OCI-LY3 (cell line): ENCODE measurements around the gene CDH15.

Experiments used
- H2AFZ ChIP-seq: fragments of 200-600, 300-600 bp; shearing (Covaris generic); 2 replicates; pipeline ENCODE4 v1.6.0; 2014; ENCODE audit warnings: antibody characterized with exemption, low read depth, low read length
- H3K27ac ChIP-seq: fragments of 200-600, 300-600 bp; sonication (generic); 2 replicates; pipeline ENCODE4 v1.5.1; 2014; ENCODE audit warnings: mild to moderate bottlenecking, low read length, moderate library complexity, mixed read lengths
- H3K27me3 ChIP-seq: fragments of 200-600, 300-600 bp; sonication (generic); 2 replicates; pipeline ENCODE4 v1.6.1; 2014; ENCODE audit warnings: low read depth, low read length, mixed read lengths
- H3K36me3 ChIP-seq: fragments of 200-600, 300-600 bp; sonication (generic); replicated peaks from 2 replicates; pipeline ENCODE3; 2014; ENCODE audit warnings: low read depth, low read length, mixed read lengths
- H3K4me1 ChIP-seq: fragments of 300-600, 200-600 bp; sonication (generic); 2 replicates; pipeline ENCODE4 v1.6.1; 2014; ENCODE audit warnings: low read length, mixed read lengths
- H3K4me2 ChIP-seq: fragments of 200-600, 300-600 bp; sonication (generic); 2 replicates; pipeline ENCODE4 v1.6.1; 2014; ENCODE audit warnings: low read length, mixed read lengths
- H3K4me3 ChIP-seq: fragments of 300-600, 200-600 bp; sonication (generic); 2 replicates; pipeline ENCODE4 v1.5.1; 2014; ENCODE audit warnings: antibody characterized with exemption, mild to moderate bottlenecking, low read length, moderate library complexity
- H3K79me2 ChIP-seq: fragments of 300-600, 200-600 bp; shearing (Covaris generic); 2 replicates; pipeline ENCODE4 v1.6.1; 2014; ENCODE audit warnings: mild to moderate bottlenecking, low read length, mixed read lengths
- H3K9ac ChIP-seq: fragments of 300-600, 200-600 bp; shearing (Covaris generic); 2 replicates; pipeline ENCODE4 v1.6.0; 2014; ENCODE audit warnings: mild to moderate bottlenecking, low read length, moderate library complexity
- H3K9me3 ChIP-seq: fragments of 200-600, 300-600 bp; shearing (Covaris generic); 2 replicates; pipeline ENCODE4 v1.6.1; 2014; ENCODE audit warnings: low read length, mixed read lengths; ENCODE audit not compliant: insufficient read depth
- H4K20me1 ChIP-seq: fragments of 200-600, 300-600 bp; sonication (generic); 2 replicates; pipeline ENCODE4 v1.6.1; 2016; ENCODE audit warnings: low read length, mixed read lengths; ENCODE audit not compliant: insufficient read depth
- CTCF ChIP-seq: fragments of 200-600, 300-600 bp; sonication (generic); IDR thresholded peaks from 2 replicates; pipeline ENCODE4 v1.5.1; 2014; ENCODE audit warnings: antibody characterized with exemption, low read length, low read depth
- EZH2phosphoT487 ChIP-seq: fragments of 200-600 bp; shearing (Covaris generic); IDR thresholded peaks from 2 replicates; pipeline ENCODE4 v1.6.1; 2018; ENCODE audit warnings: antibody characterized with exemption, mixed run types, low read depth

Gene CDH15

DNA sequence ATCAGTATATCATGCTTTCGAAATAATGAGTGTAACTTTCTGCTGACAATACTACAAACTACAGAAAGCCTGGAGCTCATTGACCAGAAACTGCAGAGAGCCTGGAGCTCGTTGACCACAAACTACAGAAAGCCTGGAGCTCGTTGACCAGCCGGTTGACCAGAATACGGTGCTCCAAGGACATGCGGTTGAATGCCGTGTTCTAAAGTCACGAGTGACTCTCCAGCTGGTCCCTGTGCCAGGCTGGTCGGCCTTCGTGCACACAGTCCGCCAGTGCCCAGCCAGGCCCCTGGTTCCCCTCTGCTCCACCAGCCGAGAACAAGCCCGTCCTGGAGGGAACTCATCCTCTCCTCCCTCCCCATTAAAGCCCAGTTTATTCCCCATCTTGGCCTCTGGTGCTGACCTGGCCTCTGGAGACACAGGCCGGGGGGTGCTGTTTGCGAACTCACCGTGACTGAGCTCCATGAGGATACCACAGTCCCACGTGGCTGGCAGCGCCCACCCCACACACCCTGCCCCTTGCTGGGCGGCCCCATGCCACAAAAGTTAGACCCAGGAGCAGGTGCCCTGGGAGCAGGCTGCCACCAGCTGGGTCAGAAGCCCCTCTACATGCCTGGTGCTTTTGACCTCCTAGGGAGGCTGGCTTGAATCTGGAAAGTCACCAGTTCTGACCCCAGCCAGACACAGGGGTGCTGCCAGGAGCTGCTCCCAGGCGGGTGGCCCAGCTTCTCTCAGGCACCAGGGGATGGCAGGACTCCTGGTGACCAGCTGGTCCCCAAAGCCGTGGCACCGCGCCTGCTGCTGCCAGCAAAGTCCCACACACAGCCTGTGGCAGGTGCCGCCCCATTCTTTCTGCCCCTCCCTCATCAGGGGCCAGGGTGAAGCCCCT lies 15.5 kb upstream of the CDH15 start:
- TF ChIP-seq EZH2phosphoT487 = no peak
- TF ChIP-seq CTCF = peak; percentile 20; the same call in 1 of the 2 replicates
- no peak overlapping the region for H3K4me3 ChIP-seq
- no peak overlapping the region for H3K9ac ChIP-seq
- H3K36me3 ChIP-seq = peaks cover 12% of the 10 kb centered on the region
- peaks cover 3% of the 10 kb centered on the region; the same call in 1 of the 2 replicates for H3K9me3 ChIP-seq
- H4K20me1 ChIP-seq = peaks cover 3% of the 10 kb centered on the region; the same call in 1 of the 2 replicates
- H3K4me1 ChIP-seq = peaks cover 9% of the 10 kb centered on the region
- H3K27me3 ChIP-seq = no peaks in the 10 kb centered on the region
- no peak overlapping the region for H3K27ac ChIP-seq
- H3K79me2 ChIP-seq = no peaks in the 10 kb centered on the region
- H2AFZ ChIP-seq = no peak overlapping the region
- H3K4me2 ChIP-seq = no peak overlapping the region

DNA sequence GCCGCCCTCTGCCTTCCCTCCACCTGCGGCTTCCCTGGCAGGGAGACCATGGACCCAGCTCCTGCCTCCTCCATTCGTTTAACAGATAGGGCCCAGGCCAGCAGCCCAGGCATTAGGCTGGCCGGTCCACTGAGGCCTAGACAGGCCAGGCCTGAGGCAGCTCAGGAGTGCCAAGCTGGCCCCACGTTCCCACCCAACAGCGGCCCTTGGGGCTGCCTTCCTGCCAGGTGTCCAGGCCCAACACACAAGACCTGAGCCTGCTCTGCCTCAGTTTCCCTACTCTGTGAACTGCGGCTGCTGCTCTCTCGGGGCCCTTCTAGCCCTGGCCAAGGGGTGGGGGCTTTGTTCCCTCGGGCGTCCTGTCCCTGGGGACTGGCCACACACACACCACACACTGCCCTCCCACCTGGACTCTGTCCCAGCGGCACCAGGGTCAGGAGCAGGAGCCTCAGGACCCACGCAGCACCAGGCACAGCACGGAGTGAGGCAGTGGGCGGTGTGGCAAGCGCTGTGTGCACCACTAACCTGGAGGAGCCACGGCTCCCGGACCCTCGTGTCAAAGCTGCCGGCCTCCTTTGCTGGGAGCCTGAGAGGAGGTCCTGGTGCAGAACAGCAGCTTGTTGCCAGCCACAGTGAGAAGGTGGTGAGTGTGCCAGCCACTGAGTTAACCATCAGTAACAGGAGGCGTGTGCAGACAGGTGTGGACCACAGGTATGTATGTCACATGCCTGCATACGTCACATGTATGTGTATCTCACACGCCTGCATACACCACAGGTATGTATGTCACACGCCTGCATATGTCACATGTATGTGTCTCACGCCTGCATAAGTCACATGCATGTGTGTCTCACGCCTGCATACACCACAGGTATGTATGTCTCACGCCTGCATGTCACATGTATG lies 14.6 kb upstream of the CDH15 start:
- Histone ChIP-seq H4K20me1 (peaks cover 3% of the 10 kb centered on the region; the same call in 1 of the 2 replicates), H2AFZ (no peak overlapping the region), H3K4me2 (no peak overlapping the region), H3K4me1 (peaks cover 9% of the 10 kb centered on the region), H3K27ac (no peak overlapping the region), H3K4me3 (no peak overlapping the region), H3K9me3 (peaks cover 3% of the 10 kb centered on the region; the same call in 1 of the 2 replicates), H3K27me3 (no peaks in the 10 kb centered on the region), H3K79me2 (no peaks in the 10 kb centered on the region), H3K36me3 (peaks cover 5% of the 10 kb centered on the region), H3K9ac (no peak overlapping the region)
- no peak for TF ChIP-seq EZH2phosphoT487

- Histone ChIP-seq H3K27ac (no peak overlapping the region), H4K20me1 (peaks cover 3% of the 10 kb centered on the region; the same call in 1 of the 2 replicates), H3K79me2 (no peaks in the 10 kb centered on the region), H3K27me3 (0 out of 2 replicates have a peak, but pooled peaks cover under 1% of the 10 kb centered on the region), H3K4me2 (no peak overlapping the region), H3K4me3 (no peak overlapping the region), H3K9me3 (peaks cover 3% of the 10 kb centered on the region; the same call in 1 of the 2 replicates), H2AFZ (no peak overlapping the region), H3K9ac (no peak overlapping the region), H3K36me3 (peaks cover 1% of the 10 kb centered on the region), H3K4me1 (peaks cover 9% of the 10 kb centered on the region)
- TF ChIP-seq EZH2phosphoT487 = no peak
- TF ChIP-seq CTCF = no peak
These were observed 13.8 kb upstream of the CDH15 start for GRCh38 chr16:89157778-89158177.

- Histone ChIP-seq H2AFZ (no peak overlapping the region), H3K79me2 (no peaks in the 10 kb centered on the region), H3K27ac (no peak overlapping the region), H3K9me3 (peaks cover 3% of the 10 kb centered on the region; the same call in 1 of the 2 replicates), H3K27me3 (peaks cover 6% of the 10 kb centered on the region; the same call in 1 of the 2 replicates), H3K9ac (no peak overlapping the region), H3K4me3 (no peak overlapping the region), H4K20me1 (no peaks in the 10 kb centered on the region), H3K36me3 (no peaks in the 10 kb centered on the region), H3K4me2 (no peak overlapping the region), H3K4me1 (no peaks in the 10 kb centered on the region)
- TF ChIP-seq EZH2phosphoT487 = no peak
- TF ChIP-seq CTCF = no peak
These were observed 12.3 kb upstream of the CDH15 start for GRCh38 chr16:89159066-89159849.
